Medulla oblongata (tissue), 1 donor: Measurements from ENCODE around the gene CASZ1.
A peak's percentile ranks its signal among the peaks of the same experiment; 100 is the strongest.

Source experiments
- DNase-seq: peaks from one replicate; pipeline ENCODE4 v3.0.0-alpha.2; 2015; ENCODE audit errors: extremely low spot score

The CASZ1 gene

DNA sequence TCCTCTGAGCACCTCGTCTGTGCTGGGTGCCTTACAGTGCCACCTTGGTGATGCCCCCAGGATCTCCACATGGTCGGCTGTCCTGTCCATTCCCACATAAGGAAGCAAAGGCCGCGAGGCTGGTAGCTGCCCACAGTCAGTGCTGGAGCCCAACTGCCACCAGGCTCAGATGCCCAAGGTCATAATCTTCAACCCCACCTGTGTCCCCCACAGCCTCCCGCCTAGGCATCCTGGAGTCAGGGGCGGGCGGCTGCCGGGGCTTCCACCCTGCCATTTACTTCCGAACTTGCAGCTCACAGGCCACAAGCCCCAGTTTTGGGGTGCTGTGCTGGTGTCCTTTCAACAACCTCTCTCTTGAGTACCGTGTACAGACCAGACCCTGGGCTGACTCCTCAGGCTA lies 126.3 kb downstream of the CASZ1 start:
- DNase-seq = no peak

DNA sequence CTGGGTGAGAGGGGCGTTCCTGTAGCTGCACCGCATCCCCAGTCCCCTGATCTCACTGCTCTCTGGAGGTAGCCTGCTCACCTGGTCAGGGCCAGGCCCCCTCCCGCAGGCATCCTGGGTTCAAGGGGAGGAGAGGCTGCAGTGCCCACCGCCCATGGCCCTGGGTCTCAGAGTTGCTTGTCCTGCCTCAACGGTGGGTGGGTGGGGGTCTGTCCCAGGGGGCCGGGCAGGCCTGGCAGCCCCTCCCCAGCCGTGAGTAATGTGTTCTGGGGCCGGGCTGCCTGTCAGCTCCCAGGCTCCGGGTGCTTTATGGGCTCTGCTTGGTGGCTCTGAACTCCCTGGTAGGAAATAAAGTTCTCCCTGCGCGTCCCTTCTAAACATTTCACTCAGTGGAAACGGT lies 126.9 kb downstream of the CASZ1 start:
- DNase-seq = no peak

DNA sequence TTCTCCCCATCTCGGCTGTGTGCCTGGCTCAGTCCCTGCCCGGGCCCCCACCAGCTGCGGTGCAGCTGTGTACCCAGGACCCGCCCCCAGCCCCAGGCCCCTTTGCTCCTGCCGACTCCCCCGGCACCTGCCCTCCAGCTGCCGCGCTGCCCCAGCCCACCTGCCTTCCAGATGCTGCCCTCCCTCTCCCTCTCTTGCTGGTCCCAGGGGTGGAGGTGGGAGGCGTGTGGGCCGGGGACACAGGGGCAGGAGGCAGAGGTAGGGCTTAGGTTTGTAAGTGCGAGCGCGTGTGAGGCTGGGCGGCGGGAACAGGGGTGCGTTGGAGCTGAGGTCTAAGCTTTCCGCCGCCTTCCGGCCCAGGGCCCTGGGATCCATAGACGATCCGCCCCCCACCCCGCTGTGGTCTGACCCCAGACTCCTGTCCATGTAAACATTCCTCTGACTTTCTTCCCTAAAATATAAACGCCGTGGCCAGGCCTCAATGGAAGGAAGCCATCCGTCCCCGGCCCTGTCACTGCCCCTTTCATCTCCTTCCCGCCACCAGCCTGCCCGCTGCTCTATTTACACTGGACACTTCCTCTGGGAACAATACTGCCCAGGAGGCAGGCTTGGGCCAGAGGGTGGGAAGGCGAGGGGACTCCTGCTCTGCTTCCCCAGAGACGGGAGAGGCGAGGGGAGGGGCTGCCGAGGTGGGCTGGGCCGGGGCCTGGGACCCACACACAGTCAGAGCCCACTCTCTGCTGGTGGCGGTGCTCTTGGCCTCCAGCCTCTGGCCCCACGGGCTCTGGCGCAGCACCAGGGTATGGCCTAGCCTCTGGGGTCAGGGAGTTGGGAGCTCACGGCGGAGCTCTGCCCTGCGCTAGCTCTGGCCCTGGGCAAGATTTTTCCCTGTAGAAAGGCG lies 128.3 kb downstream of the CASZ1 start:
- no peak for DNase-seq

DNA sequence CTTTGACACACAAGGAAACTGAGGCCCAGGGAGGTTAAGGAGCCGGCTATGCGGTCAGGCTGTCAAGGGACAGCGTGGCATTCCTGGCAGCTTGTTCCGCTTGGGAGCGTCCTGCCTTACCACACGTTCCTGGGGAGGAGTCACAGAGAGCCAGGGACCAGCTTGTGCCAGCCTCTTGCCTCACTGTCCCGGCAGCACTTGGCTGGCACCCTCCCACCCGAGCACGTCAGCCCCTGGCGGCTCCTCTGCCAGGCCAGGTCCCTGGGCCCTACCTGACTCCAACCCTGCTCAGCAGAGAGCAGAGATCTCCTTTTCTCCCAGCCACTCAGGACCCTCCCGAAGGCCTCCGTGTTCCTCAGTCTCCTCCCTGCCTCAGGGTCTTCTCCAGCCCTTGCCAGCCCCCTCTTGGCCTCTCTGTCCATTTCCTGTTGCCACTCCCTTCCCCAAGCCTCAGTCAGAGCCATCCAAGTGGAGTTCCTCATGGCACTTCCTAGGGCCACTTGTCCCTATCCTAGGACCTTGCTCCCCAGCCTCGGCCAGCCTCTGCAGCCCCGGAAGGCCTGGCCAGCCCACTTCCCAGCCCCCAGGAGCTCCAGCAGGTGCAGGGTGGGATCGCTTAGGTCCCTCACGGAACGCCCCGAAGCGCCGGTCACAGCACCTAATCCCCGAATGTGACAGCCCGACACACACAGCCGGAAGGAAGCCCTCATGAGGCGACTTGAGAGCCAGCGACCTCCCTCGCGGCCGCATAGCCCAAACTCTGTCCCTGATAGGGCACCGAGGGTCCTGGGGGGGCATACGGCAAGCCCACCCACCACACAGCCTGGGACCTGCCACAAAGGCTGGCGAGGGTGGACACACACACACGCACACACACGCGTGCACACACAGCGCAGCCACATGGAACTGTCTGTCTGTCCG lies 130.3 kb downstream of the CASZ1 start:
- peak; percentile 21 for DNase-seq

DNA sequence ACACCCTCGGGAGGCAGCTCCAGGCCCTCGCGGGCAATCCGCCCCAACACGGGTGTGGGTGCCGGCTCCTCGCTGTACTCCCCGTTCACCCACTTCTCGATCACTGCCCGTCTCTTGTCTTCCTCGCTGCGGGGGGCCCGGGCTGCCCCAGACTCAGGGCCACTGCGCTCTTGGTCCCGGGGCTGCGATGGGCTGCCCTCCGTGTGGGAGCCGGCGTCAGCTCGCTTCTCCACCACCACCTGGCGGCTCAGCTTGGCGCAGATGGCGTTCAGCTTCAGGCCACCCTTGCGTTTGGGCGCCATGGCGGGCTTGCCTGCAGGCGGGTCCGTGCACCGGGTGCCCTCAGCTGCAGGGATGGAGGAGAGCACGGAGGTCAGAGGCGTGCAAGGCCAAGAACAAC lies 131.2 kb downstream of the CASZ1 start:
- DNase-seq = no peak

DNA sequence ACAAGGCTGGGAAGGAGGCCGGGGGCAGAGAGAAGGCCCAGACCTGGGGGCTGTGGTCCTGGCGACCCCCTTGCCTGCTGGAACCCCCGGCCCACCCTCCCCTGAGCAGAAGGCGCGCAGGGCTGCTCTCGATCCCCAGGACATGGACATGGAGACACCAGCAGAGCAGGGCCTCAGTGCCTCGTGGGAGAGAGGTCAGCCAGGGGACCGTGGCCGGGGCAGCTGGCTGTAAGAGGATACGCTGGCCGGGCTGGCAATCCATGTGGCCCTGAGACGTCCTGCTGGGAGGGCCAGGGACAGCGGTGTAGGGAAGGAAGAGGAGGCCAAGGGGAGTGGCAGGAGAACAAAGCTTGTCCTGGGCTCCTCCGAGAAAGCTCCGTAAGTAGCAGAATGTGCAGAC lies 132.2 kb downstream of the CASZ1 start:
- peak; percentile 9 for DNase-seq

DNA sequence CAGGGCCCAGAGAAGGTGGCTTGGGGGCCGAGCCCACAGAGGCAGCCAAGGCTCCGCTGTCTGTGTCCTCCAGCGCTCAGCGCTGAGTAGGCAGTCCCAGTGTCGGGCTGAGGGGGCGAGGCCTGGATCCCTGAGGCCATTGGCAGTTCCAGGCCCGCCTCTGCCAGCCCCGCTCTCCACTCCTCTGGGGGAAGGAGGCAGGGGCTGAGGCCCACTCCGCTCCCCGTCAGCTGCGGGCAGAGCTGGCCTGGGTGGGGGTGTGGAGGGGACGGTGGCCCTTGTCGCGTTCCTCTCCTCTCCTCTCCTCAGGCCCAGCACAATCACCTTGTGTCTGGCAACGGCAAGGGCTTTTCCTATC lies 132.8 kb downstream of the CASZ1 start:
- DNase-seq = peak; percentile 56

DNA sequence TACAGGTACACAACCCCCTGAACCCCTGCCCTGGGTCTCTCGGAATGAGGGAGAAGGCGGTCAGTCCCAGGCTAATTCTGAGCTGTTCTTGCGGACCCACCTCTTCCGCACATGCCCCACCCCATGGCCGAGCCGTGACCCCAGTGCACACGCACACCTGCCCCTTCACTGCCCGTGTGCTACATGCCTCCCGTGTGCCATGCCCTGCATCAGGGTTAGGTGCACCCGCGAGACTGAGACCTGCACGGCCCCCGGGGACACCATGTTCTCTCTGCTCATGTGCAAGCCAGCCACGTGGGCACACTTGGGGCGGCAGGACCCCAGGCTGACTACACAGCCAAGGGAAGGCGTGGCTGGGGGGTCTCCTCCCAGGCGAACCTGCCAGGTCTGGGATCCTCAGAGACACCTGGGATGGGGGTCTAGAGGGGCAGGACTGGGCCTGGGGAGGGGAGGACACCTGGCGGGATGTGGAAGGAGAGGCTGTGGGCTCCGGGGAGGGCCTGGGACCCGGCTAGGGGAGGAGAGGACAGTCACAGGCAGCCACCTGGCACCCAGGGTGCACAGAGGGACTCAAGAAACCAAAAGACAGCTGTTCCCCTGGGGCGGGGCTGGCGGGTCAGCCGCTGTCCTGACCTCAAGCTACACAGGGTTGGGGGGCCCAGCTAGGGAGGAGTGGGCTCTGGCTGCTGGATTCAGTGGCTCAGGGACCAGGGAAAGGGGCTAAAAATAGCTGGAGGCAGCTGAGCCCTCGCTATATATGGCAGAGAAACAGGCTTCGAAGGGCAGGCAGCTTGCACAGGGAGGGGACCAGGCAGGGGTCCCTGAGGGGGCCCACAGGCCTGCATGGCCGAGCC lies 133.4 kb downstream of the CASZ1 start:
- DNase-seq = no peak

DNA sequence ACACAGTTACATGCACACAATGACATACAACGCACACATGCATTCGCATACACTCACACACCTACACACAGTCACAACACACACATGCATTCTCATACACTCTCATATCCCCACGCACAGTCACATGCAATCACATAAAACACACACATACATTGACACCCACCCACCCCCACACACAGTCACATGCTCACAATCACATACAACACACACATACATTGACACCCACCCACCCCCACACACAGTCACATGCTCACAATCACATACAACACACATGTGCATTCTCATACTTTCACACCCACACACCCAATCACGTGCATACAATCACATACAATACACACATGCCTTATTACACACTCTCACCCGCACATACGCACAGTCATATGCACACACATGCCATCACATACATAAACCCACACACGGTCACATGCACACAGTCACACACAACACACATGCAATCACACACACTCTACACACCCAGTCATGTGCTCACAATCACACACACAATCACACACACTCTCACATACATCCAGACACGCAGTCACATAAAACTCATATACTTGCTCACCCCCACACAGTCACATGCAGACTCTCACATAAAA lies 134.3 kb downstream of the CASZ1 start:
- DNase-seq = no peak

DNA sequence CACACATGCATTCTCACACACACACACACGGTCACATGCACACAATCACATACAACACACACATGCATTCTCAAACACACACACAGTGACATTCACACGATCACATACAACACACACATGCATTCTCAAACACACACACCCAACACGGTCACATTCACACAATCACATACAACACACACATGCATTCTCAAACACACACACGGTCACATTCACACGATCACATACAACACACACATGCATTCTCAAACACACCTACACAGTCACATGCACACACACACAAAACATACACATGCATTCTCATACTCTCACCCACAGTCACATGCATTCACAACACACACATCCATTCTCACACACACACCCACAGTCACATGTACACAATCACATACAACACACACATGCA lies 135.0 kb downstream of the CASZ1 start:
- no peak for DNase-seq

DNA sequence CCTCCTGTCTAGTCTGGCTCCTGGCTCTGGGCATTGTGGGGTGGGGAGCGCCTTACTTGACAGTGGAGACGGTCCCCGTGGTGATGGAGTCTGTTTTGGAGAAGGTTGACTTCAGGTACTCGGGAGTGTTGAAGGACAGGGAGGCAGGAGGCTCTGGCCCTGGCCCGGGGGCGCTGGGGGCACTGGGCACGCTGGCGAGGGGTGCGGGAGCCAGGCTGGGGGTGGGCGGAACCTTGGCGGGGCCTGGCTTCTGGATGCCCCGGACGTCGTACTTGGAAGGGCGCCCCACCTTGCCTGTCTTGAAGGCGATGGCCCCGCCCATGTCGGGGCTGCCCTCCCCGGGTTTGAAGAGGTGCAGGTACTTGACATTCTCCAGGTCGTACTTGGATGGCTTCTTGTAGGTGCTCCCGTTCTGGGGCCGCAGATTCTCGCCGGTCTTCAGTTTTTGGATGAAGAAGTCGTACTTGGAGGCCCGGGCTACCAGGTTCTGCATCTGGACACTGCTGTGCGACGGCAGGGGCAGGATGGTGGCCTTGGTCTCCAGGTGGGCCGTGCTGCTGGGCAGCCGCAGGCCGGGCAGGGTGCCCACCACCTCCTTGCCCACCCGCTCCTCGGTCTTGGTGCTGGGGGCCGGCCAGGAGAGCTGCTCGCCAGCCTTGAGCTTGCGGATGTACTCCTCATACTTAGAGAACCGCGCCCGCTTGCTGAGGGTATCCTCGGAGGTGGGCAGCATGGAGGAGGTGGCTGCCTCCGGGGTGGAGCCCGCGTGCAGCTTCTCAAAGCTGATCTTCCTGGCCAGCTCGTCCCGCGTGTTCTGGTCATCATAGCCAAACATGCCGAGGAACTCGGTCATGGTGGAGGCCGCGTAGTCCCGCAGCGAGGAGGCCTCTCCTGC lies 136.6 kb downstream of the CASZ1 start:
- no peak for DNase-seq

DNA sequence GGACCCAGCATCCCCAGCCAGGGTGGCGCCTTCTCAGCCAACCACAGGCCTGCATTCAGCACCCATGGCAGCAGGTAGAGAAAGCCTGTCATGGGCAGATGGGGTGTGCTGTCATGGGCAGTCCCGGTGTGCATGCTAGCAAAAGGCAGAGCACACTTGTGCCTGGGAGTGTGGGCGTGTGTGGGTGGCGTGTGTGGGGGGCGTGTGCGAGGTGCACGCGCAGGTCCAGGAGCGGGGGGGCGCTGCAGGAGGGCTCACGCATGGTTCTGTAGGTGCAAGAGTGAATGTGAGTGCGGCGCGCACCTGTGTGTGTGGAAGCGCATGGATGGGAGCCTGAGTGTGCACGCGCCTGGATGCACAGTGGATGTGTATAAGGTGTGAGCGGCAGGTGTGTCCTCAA lies 137.2 kb downstream of the CASZ1 start:
- no peak for DNase-seq

DNA sequence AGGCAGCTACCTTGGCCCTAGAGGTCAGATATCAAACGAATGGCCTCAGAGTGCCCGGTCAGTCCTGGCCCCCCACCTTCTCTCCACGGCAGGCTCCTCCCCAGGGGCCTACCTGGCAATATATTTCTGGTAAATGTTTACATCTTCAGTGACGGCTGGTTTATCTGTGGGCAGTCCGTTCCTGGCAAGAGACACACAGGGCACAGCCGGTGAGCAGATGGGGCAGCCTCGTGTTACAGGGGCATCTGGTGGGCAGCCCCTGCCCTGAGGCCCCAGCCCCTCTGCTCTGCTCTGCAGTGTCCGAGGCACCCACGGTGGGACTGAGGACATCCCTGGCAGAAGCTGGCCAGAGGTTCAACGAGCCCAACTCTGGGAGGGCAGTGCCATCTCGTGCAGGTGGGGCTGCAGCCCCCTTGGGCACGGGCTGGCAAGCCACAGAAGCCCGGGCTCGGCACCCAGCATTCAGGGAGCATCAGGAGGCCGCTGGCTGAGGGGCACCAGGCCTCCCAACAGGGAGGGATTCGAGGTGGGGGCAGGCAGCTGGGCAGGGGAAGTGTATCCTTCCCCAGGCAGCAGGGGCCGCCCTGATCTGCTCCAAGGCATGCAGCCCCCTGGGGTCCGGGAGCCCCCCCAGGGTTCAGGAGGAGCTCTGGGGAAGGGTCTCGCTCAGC lies 137.9 kb downstream of the CASZ1 start:
- DNase-seq = no peak

DNA sequence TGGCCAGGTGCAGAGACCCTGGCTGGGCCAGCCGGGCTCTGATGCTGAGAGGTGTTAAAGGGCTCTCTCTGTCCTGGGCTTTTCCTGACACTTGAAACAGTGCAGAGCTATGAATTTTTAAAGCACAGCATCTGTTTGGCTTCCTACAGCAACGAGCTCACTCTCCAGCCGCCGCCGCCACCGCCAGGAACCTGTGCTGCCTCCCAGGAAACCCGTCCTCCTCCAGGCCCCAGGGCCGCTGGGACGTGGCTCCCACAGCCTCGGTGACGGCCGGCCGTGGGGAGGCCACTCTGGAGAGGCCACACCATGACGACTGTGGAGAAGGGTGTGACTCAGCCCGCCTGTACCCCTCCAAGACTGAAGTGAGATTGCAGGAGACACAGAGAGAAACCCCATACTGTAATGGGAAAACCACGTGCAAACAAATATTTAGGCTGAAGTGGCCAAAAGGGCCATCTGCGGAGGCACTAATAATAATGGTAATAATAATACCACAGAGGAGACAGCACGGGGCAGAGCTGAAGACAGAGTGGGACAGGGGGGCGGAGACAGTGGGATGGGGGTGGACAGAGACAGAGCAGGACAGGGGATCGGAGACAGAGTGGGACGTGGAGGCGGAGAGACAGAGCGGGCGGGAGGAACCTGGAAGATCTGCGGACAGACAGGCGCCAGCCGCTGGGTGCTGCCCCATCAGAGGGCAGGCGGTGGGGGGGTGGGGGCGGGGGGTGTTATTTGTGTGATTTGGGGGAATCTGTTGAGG lies 139.2 kb downstream of the CASZ1 start:
- DNase-seq = no peak

DNA sequence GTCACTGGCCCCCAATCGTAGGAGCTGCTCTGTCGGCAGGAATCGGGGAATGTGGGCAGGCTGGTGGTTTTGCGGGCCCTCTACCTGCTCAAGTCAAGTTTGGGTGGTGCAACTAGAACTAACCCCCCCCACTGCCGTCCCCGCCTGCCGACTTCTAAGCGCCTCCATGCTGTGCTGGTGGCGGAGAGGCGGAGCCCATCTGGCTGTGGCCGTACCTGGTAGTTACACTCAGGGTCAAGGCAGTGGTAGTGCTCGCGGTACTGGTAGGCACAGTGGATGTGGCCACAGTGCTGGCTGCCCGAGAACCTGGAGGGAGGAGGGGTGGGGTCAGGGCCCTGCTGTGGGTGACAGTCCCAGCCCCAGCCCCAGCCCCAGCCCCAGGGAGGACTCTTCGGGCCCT lies 140.0 kb downstream of the CASZ1 start:
- DNase-seq = no peak

DNA sequence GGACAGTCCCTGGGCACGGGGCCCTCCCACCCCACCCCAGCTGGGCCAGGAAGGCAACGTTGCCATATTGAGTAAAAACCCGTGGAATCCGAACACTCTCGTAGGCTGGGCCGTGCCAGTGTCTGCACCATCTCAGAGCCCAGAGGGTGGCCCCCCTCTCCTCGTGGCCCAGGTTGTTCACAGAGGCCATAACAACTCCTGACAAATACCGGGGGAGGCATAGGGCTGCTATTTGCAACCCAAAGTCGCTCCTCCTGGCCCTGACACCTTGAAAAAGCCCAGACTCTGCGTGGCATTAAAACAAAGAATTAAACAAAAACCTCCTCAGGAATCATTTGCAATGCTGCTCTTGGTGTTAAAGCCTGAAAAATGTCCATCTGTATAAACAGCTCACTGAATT lies 141.4 kb downstream of the CASZ1 start:
- no peak for DNase-seq

DNA sequence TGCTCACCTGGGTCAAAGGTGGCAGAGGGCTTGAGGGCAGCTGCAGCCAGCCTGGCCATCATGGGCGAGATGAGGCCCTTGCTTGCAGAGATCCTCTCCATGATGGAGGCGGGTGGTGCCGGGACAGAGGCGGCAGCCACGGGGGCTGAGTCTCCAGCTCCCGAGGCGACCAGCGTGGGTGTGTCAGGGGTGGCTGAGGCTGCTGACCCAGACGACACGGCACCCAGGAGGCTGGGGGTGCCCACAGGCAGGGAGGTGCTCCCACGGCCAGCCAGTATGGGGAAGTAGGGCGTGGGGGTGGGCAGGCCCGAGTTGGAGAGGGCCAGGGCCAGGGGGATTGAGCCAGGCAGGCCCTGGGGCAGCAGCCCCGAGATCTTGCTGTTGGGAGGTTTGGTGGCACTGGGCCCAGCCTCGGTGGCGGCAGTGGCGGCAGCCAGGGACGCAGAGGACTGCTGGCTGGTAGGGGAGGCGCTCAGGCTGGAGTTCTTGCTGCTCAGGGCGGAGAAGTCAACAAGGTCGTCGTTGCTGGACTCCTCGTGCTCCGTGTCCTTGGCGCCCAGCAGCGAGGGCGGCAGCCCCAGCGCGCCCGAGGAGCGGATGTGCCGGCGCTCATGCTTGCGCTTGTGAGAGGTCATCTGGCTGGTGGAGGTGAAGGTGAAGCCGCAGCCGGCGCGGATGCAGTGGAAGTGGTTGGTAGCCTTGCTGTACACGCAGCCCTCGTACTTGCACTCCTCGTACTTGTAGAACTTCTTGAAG lies 142.9 kb downstream of the CASZ1 start:
- no peak for DNase-seq

DNA sequence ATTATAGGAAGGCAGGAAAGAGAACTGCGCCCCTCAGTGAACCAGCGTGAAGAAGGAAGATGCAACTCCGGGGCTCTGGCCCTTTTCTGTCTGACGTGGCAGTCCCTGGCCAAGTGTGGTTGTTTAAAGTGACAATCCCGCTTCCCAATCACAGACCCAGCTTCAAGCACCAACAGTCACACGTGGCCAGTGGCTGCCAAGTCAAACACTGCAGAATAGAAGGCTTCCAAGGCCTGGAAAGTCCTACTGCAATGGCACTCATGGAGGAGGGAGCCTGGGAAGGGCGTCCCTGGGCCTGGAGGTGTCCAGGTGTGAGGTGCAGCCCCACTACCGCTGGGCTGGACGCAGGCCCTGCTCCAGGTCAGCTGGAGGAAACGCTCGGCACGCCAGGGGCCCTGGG lies 143.8 kb downstream of the CASZ1 start:
- no peak for DNase-seq
